GM10266 (cell line): ENCODE data around the gene BBS7.
A peak's percentile ranks its signal among the peaks of the same experiment; 100 is the strongest.

Source experiments
- DNase-seq: peaks from one replicate; pipeline ENCODE4 v3.0.0; 2012; ENCODE audit errors: extremely low spot score
- CTCF ChIP-seq: IDR thresholded peaks from 2 replicates; pipeline ENCODE4 v1.5.1; 2012; ENCODE audit warnings: mild to moderate bottlenecking, low read depth; ENCODE audit not compliant: control insufficient read depth, insufficient read depth; ENCODE audit errors: missing control alignments

The BBS7 gene

GRCh38 chr4:121829511-121829910 lies 40.8 kb downstream of the BBS7 start:
- no peak for TF ChIP-seq CTCF
- DNase-seq: no peak

GRCh38 chr4:121827853-121828252 lies 42.4 kb downstream of the BBS7 start:
- no peak for DNase-seq
- TF ChIP-seq CTCF: no peak

- TF ChIP-seq CTCF: no peak
- no peak for DNase-seq
Measured at GRCh38 chr4:121824950-121825349, 45.3 kb downstream of the BBS7 start.

GRCh38 chr4:121824171-121824527 lies 46.1 kb downstream of the BBS7 start:
- no peak for DNase-seq
- no peak for TF ChIP-seq CTCF

- peak; percentile 94 for DNase-seq
- no peak for TF ChIP-seq CTCF
Measured at GRCh38 chr4:121823505-121824170, 46.6 kb downstream of the BBS7 start, which contains the start of gene CCNA2. TSS of gene CCNA2 (minus strand) at chr4:121823883. CDS start at chr4:121823628, 255 bp downstream.

GRCh38 chr4:121822796-121823504 lies 47.3 kb downstream of the BBS7 start:
- peak; percentile 21 for TF ChIP-seq CTCF
- peak; percentile 48 for DNase-seq

GRCh38 chr4:121822047-121822446 lies 48.2 kb downstream of the BBS7 start:
- no peak for DNase-seq
- no peak for TF ChIP-seq CTCF
